HG03457 (cell line): ENCODE results near the gene SYT10.
"Not testable (repeated sequence)": the region's sequence is repeated elsewhere in the genome, so short reads cannot be mapped to it uniquely, and the experiment has no call there.

ENCODE experiments used
- ATAC-seq: cut with Tn5 transposase; IDR thresholded peaks from one replicate; pipeline ENCODE4 v1.9.1; 2021; ENCODE audit warnings: moderate number of reproducible peaks; ENCODE audit not compliant: unreplicated experiment

SYT10 gene

DNA sequence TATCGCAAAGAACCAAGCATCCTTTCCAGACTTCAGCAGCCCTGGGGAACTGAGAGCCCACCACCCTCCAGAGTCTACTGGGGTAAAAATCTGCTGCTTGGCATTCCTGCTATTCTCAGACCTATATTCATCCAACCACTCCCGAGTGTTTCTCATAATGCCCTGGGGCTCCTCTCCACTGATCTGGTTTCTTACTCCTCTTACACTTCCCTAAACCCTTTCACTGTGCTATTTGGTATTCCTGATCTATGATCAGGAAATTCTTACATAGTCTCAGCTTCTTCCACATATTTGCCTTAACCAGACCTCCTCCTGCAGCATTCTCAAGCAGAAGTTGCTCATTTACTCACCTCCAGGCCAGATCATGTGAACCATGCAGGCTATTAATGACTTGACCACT, 82.4 kb downstream of the SYT10 start:
- ATAC-seq, result no peak

DNA sequence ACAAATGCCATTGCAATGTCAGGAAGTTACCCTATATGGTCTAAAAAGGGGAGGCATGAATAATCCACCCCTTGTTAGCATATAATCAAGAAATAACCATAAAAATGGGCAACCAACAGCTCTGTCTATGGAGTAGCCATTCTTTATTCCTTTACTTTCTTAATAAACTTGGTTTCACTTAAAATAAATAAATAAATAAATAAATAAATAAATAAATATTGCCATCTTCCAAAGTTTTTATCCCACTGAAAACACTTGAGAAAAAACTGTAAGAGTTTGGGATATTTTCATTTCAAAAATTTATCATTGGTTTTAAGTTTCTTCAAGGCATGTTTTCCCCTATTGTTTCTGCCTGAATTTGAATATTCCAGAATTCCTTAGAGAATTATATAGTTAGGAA, 89.8 kb downstream of the SYT10 start:
- no peak for ATAC-seq

DNA sequence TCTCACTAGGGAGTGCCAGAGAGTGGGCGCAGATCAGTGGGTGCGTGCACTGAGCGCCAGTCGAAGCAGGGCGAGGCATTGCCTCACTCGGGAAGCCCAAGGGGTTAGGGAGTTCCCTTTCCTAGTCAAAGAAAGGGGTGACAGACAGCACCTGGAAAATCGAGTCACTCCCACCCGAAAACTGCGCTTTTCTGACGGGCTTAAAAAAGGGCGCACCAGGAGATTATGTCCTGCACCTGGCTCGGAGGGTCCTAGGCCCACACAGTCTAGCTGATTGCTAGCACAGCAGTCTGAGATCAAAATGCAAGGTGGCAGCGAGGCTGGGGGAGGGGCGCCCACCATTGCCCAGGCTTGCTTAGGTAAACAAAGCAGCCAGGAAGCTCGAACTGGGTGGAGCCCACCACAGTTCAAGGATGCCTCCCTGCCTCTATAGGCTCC, 107.6 kb downstream of the SYT10 start:
- not testable (repeated sequence) for ATAC-seq

DNA sequence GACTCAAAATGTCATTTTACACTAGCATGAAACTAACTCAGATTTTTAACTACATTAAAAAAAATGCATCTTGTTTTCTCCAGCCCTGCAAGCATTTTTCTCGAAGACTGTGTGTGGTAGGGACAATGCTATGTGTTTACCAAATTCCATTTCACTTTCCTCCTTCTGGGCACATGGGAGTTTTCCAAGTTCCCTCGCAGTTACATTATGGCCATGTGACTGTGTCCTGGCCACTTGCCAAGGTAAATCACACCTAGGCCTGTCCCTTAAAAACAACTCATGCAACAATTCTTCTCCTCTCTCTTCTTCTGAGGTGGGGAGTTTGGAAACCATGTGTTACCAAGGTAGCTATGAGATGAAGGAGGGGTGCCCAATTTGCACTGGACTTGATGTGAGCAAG, 108.7 kb downstream of the SYT10 start:
- no peak for ATAC-seq
